Transverse colon (tissue), 4 donors: ENCODE data around the gene NUP62CL. TPM values are rescaled to one million over a fixed set of nuclear protein-coding genes. Genes with fewer than 3 reads are reported as not detected.

Experiments
- DNase-seq: peaks from one replicate; pipeline ENCODE4 v3.0.0-alpha.2; 2019
- H3K27ac ChIP-seq, 4 donors: fragments of 200-600 bp; sonication (generic); 2 replicates each; pipeline ENCODE4 v1.5.1; 2016 to 2018; ENCODE audit warnings: inconsistent platforms in 4 of 4
- H3K27me3 ChIP-seq: fragments of 200-600 bp; sonication (generic); 2 replicates; pipeline ENCODE4 v1.5.1; 2017; ENCODE audit warnings: inconsistent platforms
- H3K36me3 ChIP-seq, 4 donors: fragments of 200-600 bp; sonication (generic); 2 replicates each; pipeline ENCODE4 v1.5.1; 2017 to 2019; ENCODE audit warnings: inconsistent platforms in 4 of 4
- H3K4me1 ChIP-seq, 4 donors: fragments of 200-600 bp; sonication (generic); 2 replicates each; pipeline ENCODE4 v1.5.1; 2017 to 2020; ENCODE audit warnings: inconsistent platforms in 4 of 4
- H3K4me3 ChIP-seq, 4 donors: fragments of 200-600 bp; sonication (generic); 1 replicate in 1 of 4; 2 replicates in 3 of 4; pipeline versions ENCODE4 v1.5.1 to v1.6.1; 2017 to 2019; ENCODE audit warnings: inconsistent platforms in 4 of 4
- H3K9me3 ChIP-seq, 2 donors: fragments of 200-600 bp; sonication (generic); 2 replicates each; pipeline ENCODE4 v1.5.1; 2017 to 2019; ENCODE audit warnings: inconsistent platforms in 2 of 2
- CTCF ChIP-seq, 5 experiments: fragments of 200-600 bp in 3 of 5; fragments of 450-650 bp in 2 of 5; sonication (generic) in 3 of 5; IDR thresholded peaks; 1 replicate in 2 of 5; 2 replicates in 3 of 5; pipeline ENCODE4 v1.5.1; 2016 to 2017; ENCODE audit warnings: antibody characterized with exemption in 5 of 5, inconsistent platforms in 3 of 5, mild to moderate bottlenecking in 2 of 5, moderate library complexity in 1 of 5
- EP300 ChIP-seq: sonication (generic); formaldehyde crosslinking; IDR thresholded peaks from one replicate; pipeline ENCODE4 v1.6.1; 2017; ENCODE audit warnings: antibody characterized with exemption, low read depth
- POLR2A ChIP-seq: fragments of 450-650 bp; IDR thresholded peaks from one replicate; pipeline ENCODE4 v1.6.1; 2016; ENCODE audit warnings: antibody characterized with exemption, mild to moderate bottlenecking, moderate library complexity
- POLR2AphosphoS5 ChIP-seq, 3 donors: sonication (generic); formaldehyde crosslinking; IDR thresholded peaks; one replicate each; pipeline ENCODE4 v1.6.1; 2016; ENCODE audit warnings: antibody characterized with exemption in 3 of 3
- whole genome bisulfite sequencing, 2 donors: methylation state at CpG; one replicate each; pipeline ENCODE4 v1.1.5; 2018; ENCODE audit warnings: low coverage in 1 of 2; 5-methylcytosine and 5-hydroxymethylcytosine counted together
- in situ Hi-C, 4 donors: fragments of 200-750 bp; cut with MboI; loops; one replicate each; pipeline versions ENCODE4 v1.15.0 to v1.15.1; 2017; ENCODE audit warnings: low sequenced_read_pairs in 3 of 4, low pct_ligation_motif_present in 1 of 4, low pct_unique_long_range_greater_than_20kb in 1 of 4
- intact Hi-C: fragments of 100-400 bp; cut with DNase I; formaldehyde crosslinking; loops from one replicate; pipeline ENCODE4 v1.15.1; 2023; ENCODE audit warnings: low total_unique reads
- total RNA-seq, 4 donors: library from RNA; depleted of rRNA; stranded (reverse); fragments of >200 nt; gene quantifications; one replicate each; pipeline ENCODE4 v1.1.0, GENCODE V29; 2016

NUP62CL gene
- total RNA-seq, 4 donors from 2014 or later: 1.5 to 6.4 (median 3.5) TPM; not detected in 1

GRCh38 chrX:107154787-107155620, 51.2 kb downstream of the NUP62CL start:
- 73% methylated on average over 6 of the region's 6 CpGs; no CpG with 5 or more reads in 1 of the 2 donors for WGBS, 2 donors
- intact Hi-C loops (no loop called here), in situ Hi-C loops (no loop called here)
- TF ChIP-seq POLR2A (no peak), POLR2AphosphoS5 (IDR thresholded peaks at IDR 0.05) (no peak), CTCF (IDR thresholded peaks at IDR 0.05) (no peak), EP300 (no peak)
- Histone ChIP-seq H3K9me3 (no peaks in the 10 kb centered on the region), H3K27ac (no peak overlapping the region), H3K4me1 (no peaks in the 10 kb centered on the region), H3K4me3 (no peak overlapping the region), H3K27me3 (no peaks in the 10 kb centered on the region), H3K36me3 (no peaks in the 10 kb centered on the region)
- no peak for DNase-seq

GRCh38 chrX:107153005-107153404, 53.2 kb downstream of the NUP62CL start:
- H3K27me3 ChIP-seq: no peaks in the 10 kb centered on the region
- TF ChIP-seq CTCF (IDR thresholded peaks at IDR 0.05): no peak
- H3K36me3 ChIP-seq: no peaks in the 10 kb centered on the region
- H3K4me1 ChIP-seq: no peaks in the 10 kb centered on the region
- intact Hi-C loops: no loop called here
- WGBS, 2 donors: 79% methylated on average over 5 of the region's 5 CpGs; no CpG with 5 or more reads in 1 of the 2 donors
- in situ Hi-C loops: no loop called here
- H3K9me3 ChIP-seq: no peaks in the 10 kb centered on the region
- no peak for DNase-seq
- no peak overlapping the region for H3K4me3 ChIP-seq
- no peak overlapping the region for H3K27ac ChIP-seq

- no peak for DNase-seq
- no peaks in the 10 kb centered on the region for H3K27me3 ChIP-seq
- in situ Hi-C loops: no loop called here
- intact Hi-C loops: no loop called here
- no peak for TF ChIP-seq POLR2A
- no peak for TF ChIP-seq EP300
- TF ChIP-seq CTCF (IDR thresholded peaks at IDR 0.05): no peak
- no peak for TF ChIP-seq POLR2AphosphoS5 (IDR thresholded peaks at IDR 0.05)
- no peak overlapping the region for H3K4me3 ChIP-seq
- no peaks in the 10 kb centered on the region for H3K9me3 ChIP-seq
- H3K27ac ChIP-seq: no peak overlapping the region
- no peaks in the 10 kb centered on the region for H3K36me3 ChIP-seq
- H3K4me1 ChIP-seq: no peaks in the 10 kb centered on the region
Observed at GRCh38 chrX:107146670-107147069, 59.6 kb downstream of the NUP62CL start.

- TF ChIP-seq POLR2AphosphoS5 (IDR thresholded peaks at IDR 0.05) (no peak), CTCF (IDR thresholded peaks at IDR 0.05) (no peak)
- intact Hi-C loops (no loop called here), in situ Hi-C loops (no loop called here)
- Histone ChIP-seq H3K9me3 (no peaks in the 10 kb centered on the region), H3K4me1 (no peaks in the 10 kb centered on the region), H3K27me3 (no peaks in the 10 kb centered on the region), H3K4me3 (no peak overlapping the region), H3K27ac (no peak overlapping the region), H3K36me3 (no peaks in the 10 kb centered on the region)
- WGBS, 2 donors: 67 to 82% methylated on average over 1 of the region's 1 CpG
- no peak for DNase-seq
Observed at GRCh38 chrX:107135965-107136307, 70.3 kb downstream of the NUP62CL start.
